ENCODE data around the gene GRAMD1A.
"Not testable (repeated sequence)": the region's sequence is repeated elsewhere in the genome, so short reads cannot be mapped to it uniquely, and the experiment has no call there.

Gene GRAMD1A

DNA sequence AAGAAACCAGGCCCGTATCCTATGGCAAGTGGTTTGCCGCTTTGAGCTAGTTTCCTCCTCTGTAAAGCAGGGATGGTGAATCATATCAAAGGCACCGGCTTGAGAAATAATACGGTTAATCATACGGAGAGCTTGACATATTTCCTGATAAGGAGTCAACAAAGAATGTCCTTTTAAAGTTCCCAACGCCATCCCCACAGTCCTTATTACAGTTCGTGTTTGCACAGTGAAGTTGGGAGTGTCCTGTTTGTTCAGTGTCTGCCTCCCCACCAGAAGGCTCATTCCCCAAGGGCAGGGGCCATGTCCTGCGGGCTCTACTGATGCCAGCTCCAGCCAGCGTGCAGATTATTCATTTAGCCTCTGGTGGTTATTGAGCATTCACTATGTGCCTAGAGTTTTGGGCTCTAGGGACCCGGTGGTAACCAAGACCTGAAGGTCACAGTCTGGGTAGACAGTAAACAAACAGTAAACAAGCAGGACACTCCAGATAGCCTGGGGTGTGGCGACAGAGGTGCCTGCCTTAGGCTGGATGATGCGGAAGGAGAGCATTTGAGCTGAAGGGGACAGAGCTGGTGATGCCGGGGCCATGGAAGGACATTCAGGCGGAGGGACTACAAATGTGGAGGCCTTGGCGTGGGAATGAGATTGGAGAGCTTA lies 6.3 kb downstream of the GRAMD1A start:
- TF ChIP-seq, protein P1, sequence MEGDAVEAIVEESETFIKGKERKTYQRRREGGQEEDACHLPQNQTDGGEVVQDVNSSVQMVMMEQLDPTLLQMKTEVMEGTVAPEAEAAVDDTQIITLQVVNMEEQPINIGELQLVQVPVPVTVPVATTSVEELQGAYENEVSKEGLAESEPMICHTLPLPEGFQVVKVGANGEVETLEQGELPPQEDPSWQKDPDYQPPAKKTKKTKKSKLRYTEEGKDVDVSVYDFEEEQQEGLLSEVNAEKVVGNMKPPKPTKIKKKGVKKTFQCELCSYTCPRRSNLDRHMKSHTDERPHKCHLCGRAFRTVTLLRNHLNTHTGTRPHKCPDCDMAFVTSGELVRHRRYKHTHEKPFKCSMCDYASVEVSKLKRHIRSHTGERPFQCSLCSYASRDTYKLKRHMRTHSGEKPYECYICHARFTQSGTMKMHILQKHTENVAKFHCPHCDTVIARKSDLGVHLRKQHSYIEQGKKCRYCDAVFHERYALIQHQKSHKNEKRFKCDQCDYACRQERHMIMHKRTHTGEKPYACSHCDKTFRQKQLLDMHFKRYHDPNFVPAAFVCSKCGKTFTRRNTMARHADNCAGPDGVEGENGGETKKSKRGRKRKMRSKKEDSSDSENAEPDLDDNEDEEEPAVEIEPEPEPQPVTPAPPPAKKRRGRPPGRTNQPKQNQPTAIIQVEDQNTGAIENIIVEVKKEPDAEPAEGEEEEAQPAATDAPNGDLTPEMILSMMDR (IDR thresholded peaks at IDR 0.05), result no peak
- DNase-seq (ENCODE audit: low spot score), result no peak
- peak overlapping the region; percentile 4 to 66 for H3K27ac ChIP-seq

DNA sequence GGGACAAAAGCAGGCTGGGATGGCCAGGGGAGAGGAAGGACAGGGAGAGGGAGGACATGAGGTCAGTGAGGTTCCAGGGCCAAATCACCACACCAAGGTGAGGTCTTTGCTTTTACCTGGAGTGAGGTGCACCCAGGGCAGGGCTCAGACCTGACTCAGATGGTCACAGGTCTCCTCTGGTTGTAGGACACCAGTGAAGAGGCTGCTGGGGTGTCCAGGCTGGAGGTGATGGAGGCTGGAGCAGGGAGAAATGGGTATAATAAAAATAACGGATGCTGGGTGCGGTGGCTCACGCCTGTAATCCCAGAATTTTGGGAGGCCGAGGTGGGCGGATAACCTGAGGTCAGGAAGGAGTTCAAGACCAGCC lies 6.9 kb downstream of the GRAMD1A start:
- TF ChIP-seq, protein P1 (IDR thresholded peaks at IDR 0.05), result no peak
- no peak overlapping the region for H3K4me3 ChIP-seq
- no peak for DNase-seq (ENCODE audit: low spot score)
- H3K27ac ChIP-seq, result peak overlapping the region in 1 of 2 donors; percentile 66

More for the DNA sequence above, 6.3 kb downstream of the GRAMD1A start:
- H3K4me3 ChIP-seq, result no peak overlapping the region

DNA sequence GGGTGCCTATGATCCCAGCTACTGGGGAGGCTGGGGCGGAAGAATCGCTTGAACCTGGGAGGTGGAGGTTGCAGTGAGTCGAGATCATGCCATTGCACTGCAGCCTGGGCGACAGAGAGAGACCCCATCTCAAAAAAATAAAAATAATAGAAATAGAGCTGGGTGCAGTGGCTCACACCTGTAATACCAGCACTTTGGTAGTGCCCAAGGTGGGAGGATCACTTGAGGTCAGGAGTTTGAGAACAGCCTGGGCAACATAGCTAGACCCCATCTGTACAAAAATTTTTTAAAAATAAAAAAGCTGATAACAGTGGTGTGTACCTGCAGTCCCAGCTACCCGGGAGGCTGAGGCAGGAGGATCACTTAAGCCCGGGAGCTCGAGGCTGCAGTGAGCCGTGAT lies 7.3 kb downstream of the GRAMD1A start:
- H3K27ac ChIP-seq, H3K4me3 ChIP-seq: not testable (repeated sequence)

DNA sequence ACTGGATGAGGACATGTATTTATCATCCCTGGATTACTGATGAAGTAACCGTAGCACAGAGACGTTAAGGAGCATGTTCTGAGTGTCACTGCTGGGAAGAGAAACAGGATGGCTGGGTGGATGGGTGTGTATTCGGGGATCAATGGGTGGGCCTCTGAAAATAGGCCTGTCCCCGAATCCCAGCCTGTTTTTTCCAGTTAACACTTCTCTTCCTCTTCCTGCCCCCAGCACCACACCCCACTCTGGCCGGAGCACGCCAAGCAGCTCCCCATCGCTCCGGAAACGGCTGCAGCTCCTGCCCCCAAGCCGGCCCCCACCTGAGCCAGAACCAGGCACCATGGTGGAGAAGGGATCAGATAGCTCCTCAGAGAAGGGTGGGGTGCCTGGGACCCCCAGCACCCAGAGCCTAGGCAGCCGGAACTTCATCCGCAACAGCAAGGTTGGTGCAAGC lies 8.8 kb downstream of the GRAMD1A start:
- no peak for DNase-seq (ENCODE audit: low spot score)
- Histone ChIP-seq H3K4me3 (no peak overlapping the region), H3K27ac (peak overlapping the region in 1 of 2 donors; percentile 62)
- TF ChIP-seq, protein P1 (IDR thresholded peaks at IDR 0.05), result no peak

More for the DNA sequence above, 7.3 kb downstream of the GRAMD1A start:
- DNase-seq (ENCODE audit: low spot score), result not testable (repeated sequence)

DNA sequence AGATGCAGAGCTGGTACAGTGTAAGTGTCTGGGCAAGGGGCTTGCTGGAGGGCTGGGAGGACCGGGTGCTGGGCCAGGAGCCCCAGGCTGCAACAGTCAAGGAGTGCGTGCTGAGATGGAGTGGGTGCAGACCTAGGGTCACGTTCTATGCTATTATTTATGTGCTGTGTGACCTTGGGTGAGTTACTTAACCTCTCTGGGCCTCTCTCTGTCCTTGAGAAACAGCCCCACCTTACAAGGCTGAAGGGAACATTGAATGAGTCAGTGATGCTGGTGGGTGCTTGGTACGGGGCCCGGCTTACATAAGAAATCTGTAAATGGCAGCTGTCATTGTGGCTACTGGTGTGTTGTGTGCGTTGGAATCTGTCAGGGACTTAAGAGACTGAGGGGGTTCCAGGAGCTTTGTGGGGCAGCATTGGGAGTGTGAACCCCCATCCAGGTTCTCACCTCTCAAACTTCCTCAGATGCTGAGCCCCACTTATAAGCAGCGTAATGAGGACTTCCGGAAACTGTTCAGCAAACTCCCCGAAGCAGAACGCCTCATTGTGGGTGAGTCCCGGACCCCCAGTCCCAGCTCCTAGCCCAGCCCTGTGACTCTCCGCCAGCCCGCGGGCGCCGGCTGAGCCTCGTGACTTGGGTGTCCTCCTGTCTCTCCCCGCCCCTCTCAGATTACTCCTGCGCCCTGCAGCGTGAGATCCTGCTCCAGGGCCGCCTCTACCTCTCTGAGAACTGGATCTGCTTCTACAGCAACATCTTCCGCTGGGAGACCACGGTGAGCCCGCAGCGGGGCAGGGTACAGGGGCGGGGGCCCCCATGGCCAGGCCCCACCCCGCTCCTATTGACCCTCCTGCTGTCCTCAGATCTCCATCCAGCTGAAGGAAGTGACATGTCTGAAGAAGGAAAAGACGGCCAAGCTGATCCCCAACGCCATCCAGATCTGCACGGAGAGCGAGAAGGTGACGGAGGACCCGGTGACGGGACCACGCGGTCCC lies 9.6 kb downstream of the GRAMD1A start:
- peak overlapping the region in 1 of 2 donors; percentile 62 for H3K27ac ChIP-seq
- no peak for DNase-seq (ENCODE audit: low spot score)
- H3K4me3 ChIP-seq, result no peak overlapping the region
- TF ChIP-seq, protein P1 (IDR thresholded peaks at IDR 0.05), result no peak

DNA sequence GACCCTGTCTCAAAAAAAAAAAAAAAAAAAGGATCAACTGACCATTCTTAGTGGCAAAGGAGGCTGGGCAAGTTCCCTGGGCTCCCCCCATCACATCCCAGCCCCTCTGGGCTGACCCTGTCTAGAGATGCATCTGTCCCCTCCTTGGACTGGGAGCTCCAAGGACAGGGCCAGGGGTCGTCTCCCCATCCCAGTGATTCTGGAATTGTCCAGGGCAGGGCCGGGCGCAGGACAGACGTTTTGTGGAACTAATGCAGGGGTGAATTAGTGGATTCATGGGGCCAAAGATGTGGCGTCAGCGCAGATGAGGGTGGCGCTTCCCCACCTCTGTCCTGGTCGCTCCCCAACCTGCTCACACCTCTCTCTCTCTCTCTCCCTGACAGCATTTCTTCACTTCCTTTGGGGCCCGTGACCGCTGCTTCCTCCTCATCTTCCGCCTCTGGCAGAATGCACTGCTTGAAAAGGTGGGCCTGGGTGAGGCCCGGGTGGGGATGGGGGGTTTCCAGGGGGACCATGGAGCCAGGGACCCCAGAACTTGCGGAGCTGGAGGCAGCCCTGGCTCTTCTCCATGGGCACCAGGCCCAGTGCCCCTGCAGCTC lies 11.1 kb downstream of the GRAMD1A start:
- TF ChIP-seq, protein P1 (IDR thresholded peaks at IDR 0.05), result no peak
- Histone ChIP-seq H3K4me3 (no peak overlapping the region), H3K27ac (peak overlapping the region in 1 of 2 donors; percentile 28)
- no peak for DNase-seq (ENCODE audit: low spot score)
